ENCODE data around the gene TYRO3.
A peak's percentile ranks its signal among the peaks of the same experiment; 100 is the strongest.
"Not testable (repeated sequence)": the region's sequence is repeated elsewhere in the genome, so short reads cannot be mapped to it uniquely, and the experiment has no call there.

TYRO3 gene

DNA sequence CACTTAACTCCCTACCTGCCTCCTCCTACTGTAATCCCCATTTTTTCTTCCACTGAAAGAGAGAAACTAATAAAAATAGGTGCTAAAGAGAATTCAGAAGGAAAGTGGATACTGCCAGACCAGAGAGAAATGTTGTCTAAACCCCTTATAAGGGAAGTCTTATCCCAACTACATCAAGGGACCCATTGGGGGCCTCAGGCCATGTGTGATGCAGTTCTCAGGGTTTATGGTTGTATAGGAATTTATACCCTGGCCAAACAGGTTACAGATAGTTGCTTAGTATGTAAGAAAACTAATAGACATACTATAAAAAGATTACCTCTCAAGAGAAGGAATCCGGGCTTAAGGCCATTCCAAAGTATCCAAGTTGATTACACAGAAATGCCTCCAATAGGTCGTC is 30.6 kb downstream of the TYRO3 start:
- in situ Hi-C loops (cut with MboI; ENCODE audit: low sequenced_read_pairs); H3K4me1 ChIP-seq; H3K9me3 ChIP-seq; DNase-seq (ENCODE audit: low spot score in 2 of 2); H3K36me3 ChIP-seq (replicated peaks); H3K4me3 ChIP-seq; H3K27me3 ChIP-seq (ENCODE audit: low read depth): not testable (repeated sequence)

DNA sequence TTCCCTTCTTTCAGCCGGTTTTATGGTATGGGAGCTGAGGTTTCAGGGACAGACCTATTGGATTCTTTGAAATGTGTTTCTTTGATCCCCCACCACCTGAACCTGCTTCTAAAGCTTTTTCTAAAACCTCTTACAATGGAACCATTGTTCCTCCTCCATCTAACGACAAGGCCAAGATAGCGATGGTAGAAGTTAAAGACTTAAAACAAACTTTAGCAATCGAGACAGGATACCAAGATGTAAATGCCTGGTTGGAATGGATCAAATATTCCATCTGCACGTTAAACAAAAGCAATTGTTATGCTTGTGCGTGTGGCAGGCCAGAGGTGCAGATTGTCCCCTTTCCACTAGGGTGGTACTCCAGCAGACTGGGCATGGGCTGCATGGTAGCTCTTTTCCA is 32.2 kb downstream of the TYRO3 start:
- H3K27me3 ChIP-seq (ENCODE audit: low read depth); H3K9me3 ChIP-seq; DNase-seq (ENCODE audit: low spot score in 2 of 2); H3K36me3 ChIP-seq (replicated peaks); H3K4me1 ChIP-seq; H3K4me3 ChIP-seq; in situ Hi-C loops (cut with MboI; ENCODE audit: low sequenced_read_pairs): not testable (repeated sequence)

DNA sequence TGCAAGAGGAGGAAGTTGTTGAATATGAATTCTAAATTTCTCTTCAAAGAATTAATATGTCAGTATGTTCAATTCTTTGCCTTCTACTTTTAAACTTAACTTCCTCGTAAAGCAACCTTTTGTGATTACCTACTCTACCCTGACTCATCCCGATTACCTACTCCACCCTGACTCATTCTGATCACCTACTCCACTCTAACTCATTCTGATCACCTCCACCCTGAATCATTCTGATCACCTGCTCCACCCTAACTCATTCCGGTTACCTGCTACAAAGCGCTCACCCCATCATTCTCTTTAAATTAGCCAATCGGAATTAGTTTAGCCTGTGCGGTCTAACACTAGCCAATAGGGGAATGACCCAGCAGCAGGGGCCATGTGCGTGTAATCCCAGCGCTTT is 33.7 kb downstream of the TYRO3 start:
- H3K9me3 ChIP-seq; in situ Hi-C loops (cut with MboI; ENCODE audit: low sequenced_read_pairs): not testable (repeated sequence)

DNA sequence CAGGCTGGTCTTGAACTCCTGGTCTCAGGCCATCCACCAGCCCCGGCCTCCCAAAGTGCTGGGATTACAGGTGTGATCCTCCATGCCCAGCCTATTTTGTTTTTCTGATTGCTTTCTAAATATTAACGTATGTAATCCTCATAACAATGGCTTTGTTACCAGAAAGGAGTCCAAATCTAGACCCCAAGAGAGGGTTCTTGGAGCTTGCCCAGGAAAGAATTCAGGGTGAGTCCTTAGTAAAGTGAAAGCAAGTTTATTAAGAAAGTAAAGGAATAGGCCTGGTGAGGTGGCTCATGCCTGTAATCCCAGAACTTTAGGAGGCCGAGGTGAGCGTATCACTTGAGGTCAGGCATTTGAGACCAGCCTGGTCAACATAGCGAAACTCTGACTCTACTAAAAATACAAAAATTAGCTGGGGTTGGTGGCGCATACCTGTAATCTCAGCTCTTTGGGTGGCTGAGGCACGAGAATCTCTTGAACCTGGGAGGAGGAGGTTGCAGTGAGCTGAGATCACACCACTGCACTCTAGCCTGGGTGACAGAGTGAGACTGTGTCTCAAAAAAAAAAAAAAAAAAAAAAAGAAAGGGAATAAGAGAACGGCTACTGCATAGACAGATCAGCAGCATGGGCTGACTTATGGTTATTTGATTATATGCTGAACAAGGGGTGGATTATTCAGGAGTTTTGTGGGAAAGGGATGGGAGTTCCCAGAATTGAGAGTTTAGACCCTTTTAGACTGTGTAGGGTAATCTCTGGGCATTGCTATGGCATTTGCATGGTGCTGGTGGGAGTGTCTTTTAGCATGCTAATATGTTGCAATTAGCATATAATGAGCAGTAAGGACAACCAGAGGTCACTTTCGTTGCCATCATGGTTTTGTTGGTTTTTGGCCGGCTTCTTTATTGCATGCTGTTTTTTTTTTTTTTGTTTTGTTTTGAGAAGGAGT is 36.1 kb downstream of the TYRO3 start:
- Histone ChIP-seq H3K4me3 (no peak overlapping the region), H3K9me3 (no peaks in the 10 kb centered on the region), H3K27me3 (ENCODE audit: low read depth) (no peaks in the 10 kb centered on the region), H3K36me3 (replicated peaks) (no peaks in the 10 kb centered on the region), H3K4me1 (no peaks in the 10 kb centered on the region)
- in situ Hi-C loops (cut with MboI; ENCODE audit: low sequenced_read_pairs), result no loop called here
- no peak for DNase-seq (ENCODE audit: low spot score in 2 of 2)

More for the DNA sequence above, 33.7 kb downstream of the TYRO3 start:
- H3K27me3 ChIP-seq (ENCODE audit: low read depth); DNase-seq (ENCODE audit: low spot score in 2 of 2); H3K4me1 ChIP-seq; H3K36me3 ChIP-seq (replicated peaks); H3K4me3 ChIP-seq: not testable (repeated sequence)

DNA sequence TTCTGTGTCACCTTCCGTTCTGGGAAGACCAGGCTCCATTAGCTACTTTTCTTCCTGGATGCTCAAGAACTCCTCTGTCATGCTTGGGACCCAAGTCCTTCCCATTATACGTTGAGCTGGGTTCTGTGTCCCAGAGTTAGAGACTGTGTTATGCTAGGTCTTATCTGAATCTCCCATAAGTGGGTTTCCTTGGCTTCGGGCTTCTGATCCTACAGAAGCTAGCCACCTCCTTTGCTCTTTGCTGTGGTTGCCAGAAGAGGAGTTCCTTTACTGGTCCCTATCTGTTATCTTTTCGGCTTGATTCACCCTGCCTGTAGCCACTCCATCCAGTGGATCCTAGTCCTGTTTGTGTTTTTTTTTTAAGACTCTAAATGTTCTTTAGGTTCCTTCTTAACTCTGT is 38.0 kb downstream of the TYRO3 start:
- in situ Hi-C loops (cut with MboI; ENCODE audit: low sequenced_read_pairs), result no loop called here
- DNase-seq (ENCODE audit: low spot score in 2 of 2), result no peak
- Histone ChIP-seq H3K27me3 (ENCODE audit: low read depth) (no peaks in the 10 kb centered on the region), H3K4me3 (no peak overlapping the region), H3K36me3 (replicated peaks) (no peaks in the 10 kb centered on the region), H3K9me3 (no peaks in the 10 kb centered on the region), H3K4me1 (no peaks in the 10 kb centered on the region; the same call in 1 of the 2 replicates)

DNA sequence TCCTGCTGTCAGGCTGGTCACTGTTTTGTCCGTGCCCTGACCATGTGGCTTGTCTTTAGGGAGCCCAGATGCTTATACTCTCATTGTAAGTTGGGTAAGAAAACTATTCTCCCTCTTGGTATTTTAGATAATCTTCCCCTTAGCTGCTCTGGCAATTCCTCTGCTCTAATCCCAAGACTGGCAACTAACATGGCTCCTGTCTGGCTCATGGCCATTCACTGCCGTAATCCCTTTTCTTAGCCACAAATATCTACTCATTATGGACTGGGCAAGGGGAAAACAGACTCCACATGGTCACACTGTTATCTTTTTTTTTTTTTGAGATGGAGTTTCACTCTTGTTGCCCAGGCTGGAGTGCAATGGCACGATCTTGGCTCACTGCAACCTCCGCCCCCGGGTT is 38.8 kb downstream of the TYRO3 start:
- in situ Hi-C loops (cut with MboI; ENCODE audit: low sequenced_read_pairs), result no loop called here

DNA sequence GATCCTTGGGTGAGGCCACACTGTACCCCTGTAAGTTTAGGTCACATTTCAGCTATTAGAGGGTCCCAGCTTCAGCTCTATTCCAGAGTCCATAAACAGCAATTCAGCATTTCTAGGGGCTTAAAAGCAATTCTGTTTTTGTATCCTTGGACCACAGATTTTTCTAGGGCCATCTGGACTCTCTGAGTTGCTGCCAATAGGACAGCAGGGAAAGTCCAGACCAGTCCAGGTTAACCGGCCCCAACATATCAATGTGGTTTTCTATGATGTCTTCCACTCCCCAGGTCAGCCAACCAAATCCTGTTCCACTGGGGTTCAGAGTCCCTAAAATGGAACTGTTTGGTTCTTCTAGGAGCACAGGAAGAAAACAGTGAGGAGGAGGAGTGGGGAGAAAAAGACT is 40.0 kb downstream of the TYRO3 start:
- Histone ChIP-seq H3K36me3 (replicated peaks) (no peaks in the 10 kb centered on the region), H3K4me1 (no peaks in the 10 kb centered on the region; the same call in none of the 2 replicates), H3K4me3 (no peak overlapping the region), H3K9me3 (no peaks in the 10 kb centered on the region), H3K27me3 (ENCODE audit: low read depth) (no peaks in the 10 kb centered on the region)
- DNase-seq (ENCODE audit: low spot score in 2 of 2), result no peak
- in situ Hi-C loops (cut with MboI; ENCODE audit: low sequenced_read_pairs), result no loop called here

More for the DNA sequence above, 38.8 kb downstream of the TYRO3 start:
- no peak for DNase-seq (ENCODE audit: low spot score in 2 of 2)
- H3K36me3 ChIP-seq (replicated peaks), result no peaks in the 10 kb centered on the region
- no peak overlapping the region for H3K4me3 ChIP-seq
- H3K27me3 ChIP-seq (ENCODE audit: low read depth), result no peaks in the 10 kb centered on the region
- H3K9me3 ChIP-seq, result no peaks in the 10 kb centered on the region
- H3K4me1 ChIP-seq, result no peaks in the 10 kb centered on the region; the same call in none of the 2 replicates

DNA sequence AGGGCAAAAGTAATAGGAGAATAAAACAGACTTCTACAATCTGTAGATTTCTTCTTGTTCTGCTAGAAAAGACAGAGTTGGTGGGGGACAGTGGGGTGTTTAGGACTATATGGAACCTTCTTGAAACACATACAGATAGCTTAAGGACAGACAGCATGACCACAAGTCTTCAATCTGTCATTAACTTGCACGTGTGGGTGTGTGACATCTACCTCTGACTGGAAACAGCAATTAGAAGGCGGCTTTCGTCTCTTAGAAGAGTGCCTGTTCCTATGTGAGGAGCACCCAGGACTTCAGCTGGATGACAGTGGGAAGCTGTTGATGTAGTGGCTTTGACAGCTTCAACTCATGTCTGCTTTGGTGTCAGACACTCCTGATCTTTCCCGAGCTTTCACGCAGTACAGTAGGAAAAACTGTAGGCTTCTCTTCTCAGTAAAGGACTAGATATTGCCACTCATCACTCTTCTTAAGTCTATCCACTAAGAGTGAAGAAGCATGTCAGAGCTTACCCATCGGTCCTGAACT is 44.5 kb downstream of the TYRO3 start:
- Histone ChIP-seq H3K4me3 (no peak overlapping the region), H3K36me3 (replicated peaks) (no peaks in the 10 kb centered on the region), H3K4me1 (no peaks in the 10 kb centered on the region; the same call in none of the 2 replicates), H3K27me3 (ENCODE audit: low read depth) (0 out of 2 replicates have a peak, but pooled peaks cover 3% of the 10 kb centered on the region), H3K9me3 (no peaks in the 10 kb centered on the region)
- no peak for DNase-seq (ENCODE audit: low spot score in 2 of 2)
- in situ Hi-C loops (cut with MboI; ENCODE audit: low sequenced_read_pairs), result loop anchor here (10.0 kb wide), 1 partner anchor 211 kb away; no protein-coding TSS in a partner anchor

DNA sequence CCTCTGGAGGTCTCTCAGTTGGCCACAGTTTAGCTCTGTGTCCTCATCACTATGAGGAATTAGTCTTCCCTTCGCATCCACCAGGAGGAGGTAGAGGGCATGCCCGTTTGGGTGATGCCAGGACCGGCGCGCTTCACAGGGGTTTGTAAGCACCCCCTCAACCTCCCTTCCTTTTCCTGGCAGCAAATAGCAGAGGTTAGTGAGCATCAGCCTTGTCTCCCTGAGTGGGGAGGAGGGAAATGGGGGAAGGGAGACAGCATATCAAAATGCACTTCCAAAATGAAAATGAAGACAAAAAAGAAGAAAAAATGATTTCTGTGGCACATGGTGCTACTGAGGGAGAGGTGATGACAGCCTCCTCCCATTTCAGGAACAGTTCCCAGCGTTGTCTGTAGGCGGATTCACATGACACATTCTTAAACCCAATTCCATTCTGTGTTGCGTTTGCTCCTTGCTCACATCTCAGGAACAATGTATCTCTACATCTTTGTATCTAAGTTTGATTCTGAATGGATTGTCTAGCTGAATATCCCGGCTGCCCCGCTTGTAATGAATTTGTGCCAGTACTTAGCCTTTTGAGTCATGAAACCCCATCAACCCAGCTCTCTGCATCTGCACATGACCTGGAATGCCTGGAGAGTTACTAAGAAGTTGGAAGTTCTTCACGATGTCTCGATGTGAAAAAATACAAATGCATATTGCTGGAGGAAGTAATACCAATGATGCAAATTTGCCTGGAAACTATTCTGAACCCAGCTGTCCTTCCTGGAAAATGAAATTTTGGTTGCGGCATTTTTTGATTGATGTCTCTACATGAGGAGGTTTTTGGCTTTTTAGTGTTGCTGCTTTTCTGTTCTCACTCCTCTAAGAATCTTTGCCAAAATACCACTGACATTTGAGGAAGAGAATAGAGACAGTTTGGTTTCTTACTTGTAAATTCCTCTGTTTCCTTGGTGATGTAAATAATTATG is 45.2 kb downstream of the TYRO3 start:
- no peaks in the 10 kb centered on the region; the same call in none of the 2 replicates for H3K4me1 ChIP-seq
- DNase-seq (ENCODE audit: low spot score in 2 of 2), result peak; percentile 61 to 81
- H3K36me3 ChIP-seq (replicated peaks), result no peaks in the 10 kb centered on the region
- 0 out of 2 replicates have a peak, but pooled peaks cover 3% of the 10 kb centered on the region for H3K27me3 ChIP-seq (ENCODE audit: low read depth)
- no peaks in the 10 kb centered on the region for H3K9me3 ChIP-seq
- in situ Hi-C loops (cut with MboI; ENCODE audit: low sequenced_read_pairs), result loop anchor here (10.0 kb wide), 1 partner anchor 211 kb away; no protein-coding TSS in a partner anchor
- no peak overlapping the region for H3K4me3 ChIP-seq

DNA sequence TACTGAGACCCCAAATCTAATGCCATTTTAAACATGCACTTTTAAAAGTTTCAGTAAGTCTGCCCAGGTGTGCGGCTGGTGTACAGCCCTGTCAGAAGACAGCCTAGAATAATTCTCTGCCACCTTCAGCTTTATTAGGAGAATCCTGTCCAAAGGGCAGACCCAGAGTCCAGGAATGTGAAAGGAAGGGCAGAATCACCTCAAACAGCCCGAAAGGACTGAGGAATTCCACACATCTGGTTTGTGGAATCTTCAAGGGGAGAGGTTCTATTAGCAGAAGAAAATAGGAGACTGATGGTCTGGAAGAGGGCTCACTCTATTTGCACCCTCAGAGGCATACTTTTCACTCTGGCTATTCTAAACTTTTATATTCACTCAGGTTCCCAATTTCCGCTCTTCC is 46.6 kb downstream of the TYRO3 start:
- in situ Hi-C loops (cut with MboI; ENCODE audit: low sequenced_read_pairs), result loop anchor here (10.0 kb wide), 1 partner anchor 209 kb away; no protein-coding TSS in a partner anchor
- Histone ChIP-seq H3K9me3 (no peaks in the 10 kb centered on the region), H3K4me1 (peaks cover 3% of the 10 kb centered on the region), H3K4me3 (no peak overlapping the region), H3K36me3 (replicated peaks) (no peaks in the 10 kb centered on the region), H3K27me3 (ENCODE audit: low read depth) (0 out of 2 replicates have a peak, but pooled peaks cover 3% of the 10 kb centered on the region)
- no peak for DNase-seq (ENCODE audit: low spot score in 2 of 2)

DNA sequence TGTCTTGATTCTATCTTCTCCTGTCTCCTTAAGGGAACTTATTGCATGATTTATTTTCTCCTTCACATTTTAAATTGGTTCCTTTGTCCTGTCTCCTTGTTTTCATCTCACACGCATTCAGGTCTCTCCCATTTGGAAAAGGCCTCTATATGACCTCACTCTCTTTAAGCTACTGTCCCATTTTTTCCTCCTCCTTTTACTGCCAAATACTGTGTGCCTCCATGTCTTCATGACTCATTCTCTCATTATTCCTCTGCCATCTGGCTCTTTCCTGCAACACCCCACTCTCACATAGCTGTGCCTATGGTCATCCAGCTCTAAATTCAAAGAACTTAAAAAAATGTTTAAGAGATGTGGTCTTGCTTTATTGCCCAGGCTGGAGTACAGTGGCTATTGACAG is 48.0 kb downstream of the TYRO3 start:
- no peak for DNase-seq (ENCODE audit: low spot score in 2 of 2)
- H3K36me3 ChIP-seq (replicated peaks), result no peaks in the 10 kb centered on the region
- in situ Hi-C loops (cut with MboI; ENCODE audit: low sequenced_read_pairs), result loop anchor here (10.0 kb wide), 1 partner anchor 208 kb away; no protein-coding TSS in a partner anchor
- 0 out of 2 replicates have a peak, but pooled peaks cover 3% of the 10 kb centered on the region for H3K27me3 ChIP-seq (ENCODE audit: low read depth)
- H3K4me3 ChIP-seq, result no peak overlapping the region
- H3K4me1 ChIP-seq, result peaks cover 3% of the 10 kb centered on the region
- no peaks in the 10 kb centered on the region for H3K9me3 ChIP-seq

DNA sequence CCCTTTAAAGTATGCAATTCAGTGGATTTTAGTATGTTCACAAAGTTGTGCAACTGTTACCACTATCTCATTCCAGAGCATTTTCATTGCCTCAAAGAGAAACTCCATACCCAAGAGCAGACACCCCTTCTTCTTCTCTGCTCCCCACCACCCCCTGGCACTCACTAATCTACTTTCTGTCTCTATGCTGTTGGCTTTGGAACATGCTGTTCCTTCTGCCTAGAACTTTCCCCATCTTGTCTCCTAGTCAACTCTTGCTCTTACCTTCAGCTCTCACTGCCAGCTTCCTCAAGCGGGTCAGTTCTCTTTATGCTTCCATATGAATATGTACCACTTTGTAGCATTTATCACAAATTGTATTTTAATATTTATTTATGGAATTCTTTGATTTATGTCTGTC is 50.1 kb downstream of the TYRO3 start:
- DNase-seq (ENCODE audit: low spot score in 2 of 2), result no peak
- H3K4me1 ChIP-seq, result peaks cover 3% of the 10 kb centered on the region; the same call in 1 of the 2 replicates
- no peak overlapping the region for H3K4me3 ChIP-seq
- H3K36me3 ChIP-seq (replicated peaks), result no peaks in the 10 kb centered on the region
- H3K27me3 ChIP-seq (ENCODE audit: low read depth), result 0 out of 2 replicates have a peak, but pooled peaks cover 3% of the 10 kb centered on the region
- H3K9me3 ChIP-seq, result no peaks in the 10 kb centered on the region
- in situ Hi-C loops (cut with MboI; ENCODE audit: low sequenced_read_pairs), result loop anchor here (10.0 kb wide), 1 partner anchor 206 kb away; no protein-coding TSS in a partner anchor

DNA sequence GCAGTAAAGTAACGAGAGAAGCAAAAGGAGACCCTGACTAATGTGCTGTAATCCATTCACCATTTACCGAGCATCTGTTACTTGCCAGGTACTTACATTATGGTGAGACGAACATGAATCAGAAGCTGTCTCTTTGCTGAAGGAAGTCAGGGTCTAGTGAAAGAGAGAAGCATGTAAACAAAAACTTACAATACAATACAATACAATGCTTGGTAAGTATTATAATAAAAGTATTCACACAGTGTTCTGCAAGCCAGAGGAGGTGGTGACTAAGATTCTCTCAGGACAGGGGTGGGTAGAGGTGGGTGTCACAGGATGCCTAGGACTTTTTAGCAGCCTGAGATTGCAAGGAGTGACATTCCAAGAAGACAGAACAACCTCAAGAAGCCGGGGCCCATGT is 51.0 kb downstream of the TYRO3 start:
- H3K27me3 ChIP-seq (ENCODE audit: low read depth), result no peaks in the 10 kb centered on the region
- peaks cover 3% of the 10 kb centered on the region; the same call in 1 of the 2 replicates for H3K4me1 ChIP-seq
- no peak overlapping the region for H3K4me3 ChIP-seq
- H3K36me3 ChIP-seq (replicated peaks), result no peaks in the 10 kb centered on the region
- in situ Hi-C loops (cut with MboI; ENCODE audit: low sequenced_read_pairs), result no loop called here
- no peak for DNase-seq (ENCODE audit: low spot score in 2 of 2)
- H3K9me3 ChIP-seq, result no peaks in the 10 kb centered on the region
